Naive thymus-derived CD4-positive, alpha-beta T cell (primary cell): ENCODE data around the gene FRMD4A. TPM values are rescaled to one million over a fixed set of nuclear protein-coding genes. Genes with fewer than 3 reads are reported as not detected.

Experiments
- ATAC-seq: fragments of 150-1000 bp; cut with Tn5 transposase; 2 replicates; pipeline ENCODE4 v1.10.0; 2021; ENCODE audit warnings: mild to moderate bottlenecking, moderate library complexity
- CTCF ChIA-PET: fragments of 350-600 bp; sonication (Branson Sonifier 250); formaldehyde crosslinking; loops from one replicate; lab custom pipeline; 2021; ENCODE audit warnings: antibody characterized with exemption; lab: Charles Lee
- POLR2A ChIA-PET: fragments of 350-600 bp; sonication (Branson Sonifier 250); formaldehyde crosslinking; loops from one replicate; lab custom pipeline; 2021; ENCODE audit warnings: antibody characterized with exemption, inconsistent platforms; lab: Charles Lee
- DNase-seq, 9 donors: peaks; one replicate each; pipeline versions ENCODE4 v3.0.0 to v3.0.0-alpha.2; 2020 to 2022; ENCODE audit warnings: mixed read lengths in 1 of 9
- H3K27ac ChIP-seq: one replicate; pipeline ENCODE4 v1.7.0; 2013; ENCODE audit warnings: mild to moderate bottlenecking, low read depth, low read length, moderate library complexity
- H3K27me3 ChIP-seq, 2 donors: one replicate each; pipeline ENCODE4 v1.7.0; 2013; ENCODE audit warnings: low read length in 2 of 2, mild to moderate bottlenecking in 2 of 2, moderate library complexity in 2 of 2; ENCODE audit not compliant: control insufficient read depth in 2 of 2, insufficient read depth in 2 of 2
- H3K36me3 ChIP-seq, 3 experiments: 1 replicate in 2 of 3; 2 replicates in 1 of 3; pipeline ENCODE4 v1.7.0; 2013; ENCODE audit warnings: low read length in 3 of 3, mild to moderate bottlenecking in 3 of 3, moderate library complexity in 1 of 3; ENCODE audit not compliant: insufficient read depth in 3 of 3, control insufficient read depth in 2 of 3
- H3K4me1 ChIP-seq, 2 donors: one replicate each; pipeline ENCODE4 v1.7.0; 2013; ENCODE audit warnings: low read length in 2 of 2, mild to moderate bottlenecking in 2 of 2, moderate library complexity in 1 of 2; ENCODE audit not compliant: control insufficient read depth in 2 of 2, insufficient read depth in 2 of 2
- H3K4me3 ChIP-seq: 2 replicates; pipeline ENCODE4 v1.7.0; 2013; ENCODE audit warnings: mild to moderate bottlenecking, low read length
- H3K9me3 ChIP-seq, 3 experiments: 1 replicate in 2 of 3; 2 replicates in 1 of 3; pipeline ENCODE4 v1.7.0; 2013; ENCODE audit warnings: low read length in 3 of 3; ENCODE audit not compliant: control insufficient read depth in 2 of 3
- H3K27ac Mint-ChIP-seq, 9 donors: one replicate each; pipeline ENCODE4 v1.8.0; 2020 to 2022; ENCODE audit warnings: mixed read lengths in 9 of 9, mild to moderate bottlenecking in 8 of 9, moderate library complexity in 5 of 9, inconsistent platforms in 2 of 9
- H3K27me3 Mint-ChIP-seq, 5 donors: one replicate each; pipeline ENCODE4 v1.8.0; 2021 to 2022; ENCODE audit warnings: mixed read lengths in 5 of 5, mild to moderate bottlenecking in 1 of 5
- H3K36me3 Mint-ChIP-seq, 5 donors: one replicate each; pipeline ENCODE4 v1.8.0; 2020 to 2022; ENCODE audit warnings: mixed read lengths in 5 of 5, mild to moderate bottlenecking in 3 of 5, inconsistent platforms in 1 of 5
- H3K4me1 Mint-ChIP-seq, 7 donors: one replicate each; pipeline ENCODE4 v1.8.0; 2020 to 2022; ENCODE audit warnings: mixed read lengths in 7 of 7, mild to moderate bottlenecking in 3 of 7, inconsistent platforms in 1 of 7
- H3K4me3 Mint-ChIP-seq, 10 donors: one replicate each; pipeline ENCODE4 v1.8.0; 2020 to 2022; ENCODE audit warnings: mild to moderate bottlenecking in 10 of 10, mixed read lengths in 10 of 10, moderate library complexity in 6 of 10, inconsistent platforms in 2 of 10
- H3K9me3 Mint-ChIP-seq, 11 donors: one replicate each; pipeline ENCODE4 v1.8.0; 2020 to 2022; ENCODE audit warnings: mixed read lengths in 11 of 11, mild to moderate bottlenecking in 4 of 11, inconsistent platforms in 1 of 11, moderate library complexity in 1 of 11
- intact Hi-C, 2 donors: fragments of 100-400 bp; cut with micrococcal nuclease; formaldehyde crosslinking; loops; one replicate each; pipeline ENCODE4 v1.15.1; 2023
- polyA plus RNA-seq, 2 donors: library from polyadenylated mRNA; unstranded; fragments of 300-500 nt; fragmentation: Illumina TruSeq; gene quantifications; one replicate each; pipeline ENCODE4 v1.2.3, GENCODE V29; 2021
- total RNA-seq, 6 experiments: library from RNA in 5 of 6; stranded (reverse) in 5 of 6; gene quantifications; 1 replicate in 5 of 6; 2 replicates in 1 of 6; pipeline ENCODE4 v1.2.3 and lab custom pipeline; 2021 to 2026

FRMD4A gene
- total and polyA plus RNA-seq, 7 experiments from 2014 or later = 0.10 to 3.1 (median 0.62) TPM

DNA sequence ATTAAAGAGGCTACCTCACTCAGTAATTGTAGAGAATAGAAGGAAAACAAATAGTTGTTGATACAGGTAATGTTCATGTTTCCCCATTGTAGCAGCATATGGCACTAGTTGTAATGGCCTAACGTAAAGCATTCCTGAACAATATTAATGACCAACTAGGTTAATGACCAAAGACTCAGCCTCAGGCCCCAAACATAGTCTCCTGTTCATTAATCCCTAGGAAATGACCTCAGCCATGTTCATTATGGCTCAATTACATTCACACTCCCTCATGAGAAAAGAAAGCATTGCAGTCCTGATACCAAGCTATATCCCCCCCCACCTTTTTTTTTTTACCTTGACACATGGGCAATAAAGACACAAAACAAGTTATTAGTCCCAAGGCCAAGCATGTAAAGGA is 12.7 kb downstream of the FRMD4A start:
- Histone ChIP-seq H3K4me1 (no peaks in the 10 kb centered on the region), H3K9me3 (no peaks in the 10 kb centered on the region), H3K4me3 (no peak overlapping the region), H3K27me3 (no peaks in the 10 kb centered on the region), H3K36me3 (no peaks in the 10 kb centered on the region), H3K27ac (no peak overlapping the region)
- Mint-ChIP-seq H3K36me3 (no peaks in the 10 kb centered on the region), H3K4me1 (no peaks in the 10 kb centered on the region), H3K4me3 (no peak overlapping the region), H3K27ac (no peak overlapping the region), H3K9me3 (peaks cover 0 to 3% (median 0%) of the 10 kb centered on the region in 11 donors), H3K27me3 (peaks cover 24 to 52% (median 38%) of the 10 kb centered on the region in 5 donors)
- intact Hi-C loops = no loop called here
- DNase-seq (no peak), ATAC-seq (no peak)
- ChIA-PET CTCF (no interaction called here), POLR2A (no interaction called here)

DNA sequence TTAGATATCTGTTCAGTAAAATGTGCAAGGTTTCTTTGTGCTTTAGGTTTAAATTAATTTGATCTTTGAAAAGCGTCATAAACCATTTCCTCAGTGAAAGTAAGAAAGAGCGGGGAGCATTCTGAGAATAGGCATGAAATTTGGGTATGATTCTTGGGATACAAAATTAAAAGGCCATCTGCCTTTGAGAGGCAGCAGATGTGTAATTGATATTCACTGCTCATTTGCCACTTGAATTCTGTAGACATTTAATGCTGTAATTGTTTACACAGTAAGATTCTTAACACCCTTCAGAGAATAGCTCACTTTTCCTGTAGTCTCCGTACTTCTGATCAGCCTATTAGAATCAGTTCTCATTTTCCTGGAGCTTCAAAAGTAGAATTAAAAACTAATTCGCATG is 18.7 kb downstream of the FRMD4A start:
- DNase-seq = no peak
- Histone ChIP-seq H3K27ac (no peak overlapping the region), H3K9me3 (no peaks in the 10 kb centered on the region), H3K4me1 (no peaks in the 10 kb centered on the region), H3K36me3 (no peaks in the 10 kb centered on the region), H3K4me3 (no peak overlapping the region), H3K27me3 (no peaks in the 10 kb centered on the region)
- no peak overlapping the region for H3K4me3 Mint-ChIP-seq
- H3K36me3 Mint-ChIP-seq = no peaks in the 10 kb centered on the region
- peaks cover 0 to 3% (median 0%) of the 10 kb centered on the region in 11 donors for H3K9me3 Mint-ChIP-seq
- intact Hi-C loops = no loop called here
- no peaks in the 10 kb centered on the region for H3K4me1 Mint-ChIP-seq
- H3K27ac Mint-ChIP-seq = no peak overlapping the region
- ChIA-PET CTCF (no interaction called here), POLR2A (no interaction called here)
- peaks cover 16 to 42% (median 30%) of the 10 kb centered on the region in 5 donors for H3K27me3 Mint-ChIP-seq
- ATAC-seq = no peak

DNA sequence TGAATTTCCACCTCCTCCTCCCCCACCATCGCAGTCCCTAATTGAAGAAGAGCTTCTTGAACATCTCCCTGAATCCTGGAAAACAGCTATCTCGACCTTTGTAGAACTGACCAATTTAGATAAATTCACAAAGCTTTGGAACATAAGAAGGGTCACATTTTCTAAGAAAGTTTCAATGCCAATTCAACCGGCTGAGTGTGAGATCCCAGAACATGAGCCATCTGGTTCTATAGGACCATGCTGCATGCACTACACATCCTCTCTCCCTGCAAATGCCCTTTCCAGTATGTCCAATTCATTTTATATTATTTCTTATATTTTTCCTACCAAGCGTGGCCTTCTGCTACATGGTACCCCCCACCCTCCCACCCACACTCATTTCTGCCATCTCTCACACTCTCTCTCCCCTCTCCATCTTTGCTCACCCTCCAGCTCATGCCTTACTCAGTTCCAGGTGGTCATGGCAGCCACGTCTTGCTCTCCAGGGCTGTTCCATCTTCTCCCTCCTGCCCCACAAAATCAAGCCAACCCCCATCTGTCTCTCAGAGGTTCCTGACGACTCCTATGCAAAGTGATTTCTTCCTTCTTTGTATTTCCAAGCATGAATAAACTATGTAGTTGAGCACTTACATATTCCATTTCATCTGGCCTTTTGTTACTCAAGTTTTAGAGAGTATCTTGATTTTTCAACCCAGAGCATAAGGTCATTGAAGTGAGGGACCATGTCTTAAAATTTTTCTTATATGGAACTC is 19.3 kb downstream of the FRMD4A start:
- POLR2A ChIA-PET = no interaction called here
- H3K27me3 Mint-ChIP-seq = peaks cover 14 to 38% (median 28%) of the 10 kb centered on the region in 5 donors
- Histone ChIP-seq H3K4me3 (no peak overlapping the region), H3K27me3 (no peaks in the 10 kb centered on the region), H3K9me3 (no peaks in the 10 kb centered on the region), H3K36me3 (no peaks in the 10 kb centered on the region), H3K27ac (no peak overlapping the region), H3K4me1 (no peaks in the 10 kb centered on the region)
- peaks cover 0 to 3% (median 0%) of the 10 kb centered on the region in 11 donors for H3K9me3 Mint-ChIP-seq
- no peaks in the 10 kb centered on the region for H3K4me1 Mint-ChIP-seq
- no peak for ATAC-seq
- H3K36me3 Mint-ChIP-seq = no peaks in the 10 kb centered on the region
- intact Hi-C loops = no loop called here
- no peak overlapping the region for H3K4me3 Mint-ChIP-seq
- DNase-seq = no peak
- CTCF ChIA-PET = no interaction called here
- H3K27ac Mint-ChIP-seq = no peak overlapping the region

DNA sequence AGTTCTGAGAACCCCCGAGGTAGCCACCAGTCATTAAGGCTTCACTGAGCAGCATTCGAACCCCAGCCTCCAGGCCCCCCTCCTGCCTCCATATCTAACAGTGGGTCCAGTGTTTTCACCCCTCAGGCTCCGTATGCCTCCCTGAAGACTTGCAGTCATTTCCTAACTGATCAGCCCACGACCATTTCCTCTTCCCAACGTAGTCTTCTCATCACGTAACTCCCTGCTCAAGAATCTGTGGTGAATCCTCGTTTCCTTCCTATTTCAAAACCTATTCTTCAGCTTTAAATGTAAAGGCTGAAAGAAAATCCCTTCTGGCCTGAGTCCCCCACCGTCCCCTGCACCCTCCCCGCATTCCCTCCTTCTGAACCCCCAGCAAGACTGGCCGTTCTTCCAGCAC is 21.1 kb downstream of the FRMD4A start:
- Mint-ChIP-seq H3K4me1 (no peaks in the 10 kb centered on the region), H3K4me3 (no peak overlapping the region), H3K27me3 (peaks cover 1 to 28% (median 11%) of the 10 kb centered on the region in 5 donors), H3K9me3 (peaks cover 0 to 3% (median 0%) of the 10 kb centered on the region in 11 donors), H3K36me3 (no peaks in the 10 kb centered on the region), H3K27ac (no peak overlapping the region)
- Histone ChIP-seq H3K9me3 (no peaks in the 10 kb centered on the region), H3K27me3 (no peaks in the 10 kb centered on the region), H3K27ac (no peak overlapping the region), H3K36me3 (no peaks in the 10 kb centered on the region), H3K4me3 (no peak overlapping the region), H3K4me1 (no peaks in the 10 kb centered on the region)
- no peak for ATAC-seq
- DNase-seq = no peak
- ChIA-PET CTCF (interaction anchor here (0.6 to 0.9 kb wide), 2 partner anchors 112 to 178 kb away, joined by 3 read pairs; no protein-coding TSS in a partner anchor), POLR2A (no interaction called here)
- intact Hi-C loops = no loop called here

GRCh38 chr10:14306190-14306589 is 24.5 kb downstream of the FRMD4A start:
- H3K9me3 ChIP-seq = no peaks in the 10 kb centered on the region
- H3K4me3 ChIP-seq = no peak overlapping the region
- Mint-ChIP-seq H3K27ac (no peak overlapping the region), H3K4me1 (no peaks in the 10 kb centered on the region), H3K27me3 (peaks cover 0 to 21% (median 13%) of the 10 kb centered on the region in 5 donors), H3K4me3 (no peak overlapping the region), H3K9me3 (peaks cover 0 to 2% (median 0%) of the 10 kb centered on the region in 11 donors), H3K36me3 (no peaks in the 10 kb centered on the region)
- intact Hi-C loops = no loop called here
- no peaks in the 10 kb centered on the region for H3K27me3 ChIP-seq
- no peaks in the 10 kb centered on the region for H3K4me1 ChIP-seq
- ChIA-PET POLR2A (no interaction called here), CTCF (interaction anchor here (0.6 kb wide), 1 partner anchor 665 kb away, joined by 4 read pairs; no protein-coding TSS in a partner anchor)
- no peaks in the 10 kb centered on the region for H3K36me3 ChIP-seq
- H3K27ac ChIP-seq = no peak overlapping the region
- DNase-seq = no peak
- no peak for ATAC-seq

DNA sequence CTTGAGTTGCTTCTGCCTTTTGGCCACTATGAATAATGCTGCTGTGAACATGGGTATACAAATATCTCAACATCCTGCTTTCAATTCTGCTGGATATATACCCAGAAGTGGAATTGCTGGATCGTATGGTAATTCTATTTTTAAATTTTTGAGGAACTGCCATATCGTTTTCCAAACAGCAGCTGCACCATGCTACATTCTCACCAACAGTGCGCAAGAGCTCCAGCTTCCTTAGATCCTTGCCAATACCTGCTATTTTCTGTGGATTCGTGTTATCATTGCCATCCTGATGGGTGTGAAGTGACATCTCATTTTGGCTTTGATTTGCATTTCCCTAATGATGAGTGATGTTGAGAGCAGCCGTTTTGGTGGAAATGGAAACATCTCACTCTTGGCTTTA is 26.7 kb downstream of the FRMD4A start:
- no peaks in the 10 kb centered on the region for H3K36me3 Mint-ChIP-seq
- no peak overlapping the region for H3K4me3 Mint-ChIP-seq
- intact Hi-C loops = no loop called here
- H3K4me1 ChIP-seq = no peaks in the 10 kb centered on the region
- peaks cover 0 to 2% (median 0%) of the 10 kb centered on the region in 11 donors for H3K9me3 Mint-ChIP-seq
- ATAC-seq = no peak
- CTCF ChIA-PET = no interaction called here
- POLR2A ChIA-PET = no interaction called here
- H3K9me3 ChIP-seq = no peaks in the 10 kb centered on the region
- no peak overlapping the region for H3K27ac Mint-ChIP-seq
- H3K4me3 ChIP-seq = no peak overlapping the region
- peaks cover 0 to 6% of the 10 kb centered on the region in 2 donors for H3K27me3 ChIP-seq
- peaks cover 0 to 13% (median 7%) of the 10 kb centered on the region in 5 donors for H3K27me3 Mint-ChIP-seq
- H3K36me3 ChIP-seq = no peaks in the 10 kb centered on the region
- DNase-seq = no peak
- no peaks in the 10 kb centered on the region for H3K4me1 Mint-ChIP-seq
- no peak overlapping the region for H3K27ac ChIP-seq

- POLR2A ChIA-PET = no interaction called here
- Mint-ChIP-seq H3K27ac (no peak overlapping the region), H3K4me3 (no peak overlapping the region), H3K4me1 (no peaks in the 10 kb centered on the region), H3K36me3 (no peaks in the 10 kb centered on the region), H3K27me3 (peaks cover 0 to 10% (median 8%) of the 10 kb centered on the region in 5 donors), H3K9me3 (peaks cover 0 to 2% (median 0%) of the 10 kb centered on the region in 11 donors)
- H3K27ac ChIP-seq = no peak overlapping the region
- no peaks in the 10 kb centered on the region for H3K4me1 ChIP-seq
- no peak for DNase-seq
- CTCF ChIA-PET = no interaction called here
- no peaks in the 10 kb centered on the region for H3K36me3 ChIP-seq
- H3K27me3 ChIP-seq = peaks cover 0 to 6% of the 10 kb centered on the region in 2 donors
- ATAC-seq = no peak
- no peaks in the 10 kb centered on the region for H3K9me3 ChIP-seq
- H3K4me3 ChIP-seq = no peak overlapping the region
- intact Hi-C loops = no loop called here
Observed at GRCh38 chr10:14302035-14302434, 28.7 kb downstream of the FRMD4A start.
